GM12865 (cell line): ENCODE measurements around the gene BAG5.

Experiments
- DNase-seq: peaks from one replicate; pipeline ENCODE4 v3.0.0; 2010; ENCODE audit warnings: low read depth
- H3K4me3 ChIP-seq: 2 replicates; pipeline ENCODE4 v1.5.1; 2011; ENCODE audit warnings: mild to moderate bottlenecking, low read depth, low read length, control low read depth
- CTCF ChIP-seq: IDR thresholded peaks from 2 replicates; pipeline ENCODE4 v1.5.1; 2011; ENCODE audit warnings: low read length, control low read depth, low read depth, inconsistent platforms; ENCODE audit not compliant: insufficient read depth; ENCODE audit errors: missing control alignments

Gene BAG5

GRCh38 chr14:103578401-103579075 is 16.1 kb upstream of the BAG5 start:
- no peak overlapping the region for H3K4me3 ChIP-seq
- no peak for DNase-seq
- TF ChIP-seq CTCF: no peak

- TF ChIP-seq CTCF: no peak
- no peak overlapping the region for H3K4me3 ChIP-seq
- DNase-seq: no peak
These were observed 14.0 kb upstream of the BAG5 start for GRCh38 chr14:103576371-103577024.

GRCh38 chr14:103574707-103575285 is 12.3 kb upstream of the BAG5 start:
- TF ChIP-seq CTCF: no peak
- DNase-seq: no peak
- no peak overlapping the region for H3K4me3 ChIP-seq

- TF ChIP-seq CTCF: no peak
These were observed 11.6 kb upstream of the BAG5 start for GRCh38 chr14:103574104-103574503.

GRCh38 chr14:103569408-103569807 is 7.0 kb upstream of the BAG5 start:
- no peak for TF ChIP-seq CTCF
- H3K4me3 ChIP-seq: no peak overlapping the region
- no peak for DNase-seq

More at GRCh38 chr14:103574104-103574503, 11.6 kb upstream of the BAG5 start:
- no peak for DNase-seq
- H3K4me3 ChIP-seq: no peak overlapping the region

GRCh38 chr14:103568952-103569351 is 6.5 kb upstream of the BAG5 start:
- TF ChIP-seq CTCF: no peak
- H3K4me3 ChIP-seq: no peak overlapping the region
- DNase-seq: no peak
